ENCODE data around the gene GTF2F2.

DNA sequence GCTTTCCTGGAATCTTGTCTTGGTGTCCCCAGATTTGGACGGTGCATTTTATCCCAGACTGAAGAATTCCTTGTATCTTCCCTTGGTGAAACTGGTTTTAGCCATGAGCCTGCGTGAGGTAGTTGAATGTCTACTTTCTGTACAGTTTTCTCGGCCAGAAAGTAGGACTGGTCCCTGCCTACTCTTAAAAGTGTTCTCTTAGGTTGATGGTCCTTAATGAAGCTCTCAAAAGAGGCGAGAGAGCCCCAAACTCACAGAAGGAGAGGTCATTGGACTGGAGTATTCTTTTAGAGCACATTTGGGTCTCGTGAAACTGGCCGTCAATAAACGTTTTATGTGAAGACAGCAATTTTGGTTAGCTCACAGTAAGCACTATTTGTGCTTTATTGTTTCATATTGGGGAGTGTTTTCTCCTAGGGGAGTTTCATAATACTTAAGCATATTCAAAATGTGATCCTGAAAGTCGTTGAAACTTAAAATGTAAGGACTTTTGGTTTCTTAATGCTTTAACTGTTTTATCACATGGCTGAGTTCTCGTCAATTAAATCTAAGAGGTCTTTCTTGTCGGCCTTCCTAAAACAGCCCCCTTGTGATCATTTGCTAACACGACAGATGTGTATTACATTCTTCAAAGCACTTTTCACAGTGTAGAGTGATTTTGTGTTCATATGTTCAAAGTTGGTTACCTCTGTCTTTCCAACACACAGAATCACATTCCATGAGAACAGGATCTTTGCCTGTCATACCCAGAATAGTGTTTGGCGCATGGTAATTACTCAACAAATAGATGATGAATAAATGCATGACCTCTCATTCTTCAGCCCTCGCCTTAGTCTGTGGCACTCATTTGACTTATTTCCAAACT lies 889 bp downstream of the GTF2F2 start:
- TF ChIP-seq, protein P1, sequence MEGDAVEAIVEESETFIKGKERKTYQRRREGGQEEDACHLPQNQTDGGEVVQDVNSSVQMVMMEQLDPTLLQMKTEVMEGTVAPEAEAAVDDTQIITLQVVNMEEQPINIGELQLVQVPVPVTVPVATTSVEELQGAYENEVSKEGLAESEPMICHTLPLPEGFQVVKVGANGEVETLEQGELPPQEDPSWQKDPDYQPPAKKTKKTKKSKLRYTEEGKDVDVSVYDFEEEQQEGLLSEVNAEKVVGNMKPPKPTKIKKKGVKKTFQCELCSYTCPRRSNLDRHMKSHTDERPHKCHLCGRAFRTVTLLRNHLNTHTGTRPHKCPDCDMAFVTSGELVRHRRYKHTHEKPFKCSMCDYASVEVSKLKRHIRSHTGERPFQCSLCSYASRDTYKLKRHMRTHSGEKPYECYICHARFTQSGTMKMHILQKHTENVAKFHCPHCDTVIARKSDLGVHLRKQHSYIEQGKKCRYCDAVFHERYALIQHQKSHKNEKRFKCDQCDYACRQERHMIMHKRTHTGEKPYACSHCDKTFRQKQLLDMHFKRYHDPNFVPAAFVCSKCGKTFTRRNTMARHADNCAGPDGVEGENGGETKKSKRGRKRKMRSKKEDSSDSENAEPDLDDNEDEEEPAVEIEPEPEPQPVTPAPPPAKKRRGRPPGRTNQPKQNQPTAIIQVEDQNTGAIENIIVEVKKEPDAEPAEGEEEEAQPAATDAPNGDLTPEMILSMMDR (IDR thresholded peaks at IDR 0.05) = no peak
- TF ChIP-seq FOXJ3 (CRISPR knock-in tag; IDR thresholded peaks at IDR 0.05; ENCODE audit: borderline replicate concordance) (no peak), FOXP1 (CRISPR knock-in tag; IDR thresholded peaks at IDR 0.05; ENCODE audit: borderline replicate concordance) (no peak), ZBTB21 (CRISPR knock-in tag; IDR thresholded peaks at IDR 0.05; ENCODE audit: borderline replicate concordance) (no peak), RORB (CRISPR knock-in tag; IDR thresholded peaks at IDR 0.05) (no peak), TP53 (CRISPR knock-in tag; IDR thresholded peaks at IDR 0.05) (no peak), IRF2 (CRISPR knock-in tag; IDR thresholded peaks at IDR 0.05; ENCODE audit: borderline replicate concordance, low read depth) (no peak), TEAD1 (CRISPR knock-in tag; IDR thresholded peaks at IDR 0.05) (no peak), NR1H2 (CRISPR knock-in tag; IDR thresholded peaks at IDR 0.05) (no peak)
- TF ChIP-seq, protein P2, sequence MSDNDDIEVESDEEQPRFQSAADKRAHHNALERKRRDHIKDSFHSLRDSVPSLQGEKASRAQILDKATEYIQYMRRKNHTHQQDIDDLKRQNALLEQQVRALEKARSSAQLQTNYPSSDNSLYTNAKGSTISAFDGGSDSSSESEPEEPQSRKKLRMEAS (CRISPR knock-in tag; IDR thresholded peaks at IDR 0.05) = no peak
- TF ChIP-seq, protein P3, sequence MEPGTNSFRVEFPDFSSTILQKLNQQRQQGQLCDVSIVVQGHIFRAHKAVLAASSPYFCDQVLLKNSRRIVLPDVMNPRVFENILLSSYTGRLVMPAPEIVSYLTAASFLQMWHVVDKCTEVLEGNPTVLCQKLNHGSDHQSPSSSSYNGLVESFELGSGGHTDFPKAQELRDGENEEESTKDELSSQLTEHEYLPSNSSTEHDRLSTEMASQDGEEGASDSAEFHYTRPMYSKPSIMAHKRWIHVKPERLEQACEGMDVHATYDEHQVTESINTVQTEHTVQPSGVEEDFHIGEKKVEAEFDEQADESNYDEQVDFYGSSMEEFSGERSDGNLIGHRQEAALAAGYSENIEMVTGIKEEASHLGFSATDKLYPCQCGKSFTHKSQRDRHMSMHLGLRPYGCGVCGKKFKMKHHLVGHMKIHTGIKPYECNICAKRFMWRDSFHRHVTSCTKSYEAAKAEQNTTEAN (CRISPR knock-in tag; IDR thresholded peaks at IDR 0.05) = no peak

All from WTC11 (cell line).